ENCODE data around the gene SYT15.
"Not testable (repeated sequence)": the region's sequence is repeated elsewhere in the genome, so short reads cannot be mapped to it uniquely, and the experiment has no call there.

Gene SYT15

GRCh38 chr10:46557319-46558121 is 21.4 kb upstream of the SYT15 start:
- DNase-seq: no peak

- no peak for DNase-seq
Observed at GRCh38 chr10:46558122-46558391, 20.9 kb upstream of the SYT15 start.

- DNase-seq: no peak
Observed at GRCh38 chr10:46558392-46559185, 20.3 kb upstream of the SYT15 start.

GRCh38 chr10:46559231-46559671 is 19.7 kb upstream of the SYT15 start:
- no peak for DNase-seq

- no peak for DNase-seq
Observed at GRCh38 chr10:46560381-46560780, 18.5 kb upstream of the SYT15 start.

GRCh38 chr10:46560952-46561351 is 18.0 kb upstream of the SYT15 start:
- DNase-seq: no peak

GRCh38 chr10:46565591-46566332 is 13.2 kb upstream of the SYT15 start:
- peak; percentile 54 for DNase-seq

GRCh38 chr10:46567151-46567550 is 11.8 kb upstream of the SYT15 start:
- DNase-seq: not testable (repeated sequence)

- DNase-seq: not testable (repeated sequence)
Observed at GRCh38 chr10:46570655-46571054, 8.3 kb upstream of the SYT15 start.

- not testable (repeated sequence) for DNase-seq
Observed at GRCh38 chr10:46572765-46573164, 6.2 kb upstream of the SYT15 start.

GRCh38 chr10:46573314-46573713 is 5.6 kb upstream of the SYT15 start:
- DNase-seq: not testable (repeated sequence)

GRCh38 chr10:46573884-46574283 is 5.0 kb upstream of the SYT15 start:
- not testable (repeated sequence) for DNase-seq

- DNase-seq: not testable (repeated sequence)
Observed at GRCh38 chr10:46577624-46578473, 1.1 kb upstream of the SYT15 start.

- DNase-seq: not testable (repeated sequence)
Observed at GRCh38 chr10:46579378-46579777, 450 bp downstream of the SYT15 start.

GRCh38 chr10:46581997-46582396 is 3.1 kb downstream of the SYT15 start:
- DNase-seq: not testable (repeated sequence)

GRCh38 chr10:46582568-46582967 is 3.6 kb downstream of the SYT15 start:
- DNase-seq: not testable (repeated sequence)

GRCh38 chr10:46584196-46584595 is 5.3 kb downstream of the SYT15 start:
- not testable (repeated sequence) for DNase-seq

GRCh38 chr10:46585246-46585645 is 6.3 kb downstream of the SYT15 start:
- DNase-seq: not testable (repeated sequence)

GRCh38 chr10:46587546-46587945 is 8.6 kb downstream of the SYT15 start:
- not testable (repeated sequence) for DNase-seq

- DNase-seq: not testable (repeated sequence)
Observed at GRCh38 chr10:46588221-46588620, 9.3 kb downstream of the SYT15 start.

- not testable (repeated sequence) for DNase-seq
Observed at GRCh38 chr10:46589589-46589988, 10.7 kb downstream of the SYT15 start.

GRCh38 chr10:46591053-46591452 is 12.1 kb downstream of the SYT15 start:
- not testable (repeated sequence) for DNase-seq
